Kidney glomerular epithelial cell (primary cell): ENCODE data around the gene SYMPK.
"Not testable (repeated sequence)": the region's sequence is repeated elsewhere in the genome, so short reads cannot be mapped to it uniquely, and the experiment has no call there.

Experiments used
- DNase-seq: peaks from one replicate; lab custom pipeline; 2025; lab: John Stamatoyannopoulos, UW

SYMPK gene

GRCh38 chr19:45862564-45863334, at the start of gene SYMPK:
Gene SYMPK, minus strand, starts transcription at chr19:45863147. Its CDS starts 8,652 bp downstream, at chr19:45854495.
- DNase-seq, result peak; percentile 97

- DNase-seq, result no peak
Measured at GRCh38 chr19:45911291-45911690, 48.3 kb upstream of the SYMPK start.

- no peak for DNase-seq
Measured at GRCh38 chr19:45908956-45909355, 46.0 kb upstream of the SYMPK start.

- DNase-seq, result no peak
Measured at GRCh38 chr19:45906221-45906620, 43.3 kb upstream of the SYMPK start.

GRCh38 chr19:45905011-45905410, 42.1 kb upstream of the SYMPK start:
- DNase-seq, result no peak

- peak; percentile 90 for DNase-seq
Measured at GRCh38 chr19:45902651-45903625, 40.0 kb upstream of the SYMPK start.

- DNase-seq, result no peak
Measured at GRCh38 chr19:45901912-45902650, 39.1 kb upstream of the SYMPK start, which contains the start of gene MYPOP. Gene MYPOP, minus strand, starts transcription at chr19:45902613. Its CDS starts 840 bp downstream, at chr19:45901773.

- DNase-seq, result no peak
Measured at GRCh38 chr19:45901432-45901911, 38.5 kb upstream of the SYMPK start.

- DNase-seq, result no peak
Measured at GRCh38 chr19:45900738-45901431, 37.9 kb upstream of the SYMPK start.

GRCh38 chr19:45899919-45900589, 37.1 kb upstream of the SYMPK start:
- DNase-seq, result no peak

- DNase-seq, result no peak
Measured at GRCh38 chr19:45899253-45899652, 36.3 kb upstream of the SYMPK start.

GRCh38 chr19:45897261-45897812, 34.4 kb upstream of the SYMPK start:
- no peak for DNase-seq

- DNase-seq, result not testable (repeated sequence)
Measured at GRCh38 chr19:45895983-45896599, 33.1 kb upstream of the SYMPK start.

- DNase-seq, result no peak
Measured at GRCh38 chr19:45895519-45895972, 32.6 kb upstream of the SYMPK start.

- DNase-seq, result no peak
Measured at GRCh38 chr19:45890877-45891276, 27.9 kb upstream of the SYMPK start.

GRCh38 chr19:45889210-45889885, 26.4 kb upstream of the SYMPK start:
- no peak for DNase-seq

GRCh38 chr19:45887200-45887710, 24.3 kb upstream of the SYMPK start:
- no peak for DNase-seq

GRCh38 chr19:45886427-45887199, 23.7 kb upstream of the SYMPK start:
- peak; percentile 87 for DNase-seq
